HG02938 (cell line): Measurements from ENCODE around the gene ELFN1.

ENCODE experiments used
- ATAC-seq: cut with Tn5 transposase; IDR thresholded peaks from one replicate; pipeline ENCODE4 v1.9.1; 2021; ENCODE audit warnings: mild to moderate bottlenecking, moderate library complexity; ENCODE audit not compliant: unreplicated experiment

ELFN1 gene

GRCh38 chr7:1662767-1663166, 7.3 kb upstream of the ELFN1 start:
- ATAC-seq, result no peak

DNA sequence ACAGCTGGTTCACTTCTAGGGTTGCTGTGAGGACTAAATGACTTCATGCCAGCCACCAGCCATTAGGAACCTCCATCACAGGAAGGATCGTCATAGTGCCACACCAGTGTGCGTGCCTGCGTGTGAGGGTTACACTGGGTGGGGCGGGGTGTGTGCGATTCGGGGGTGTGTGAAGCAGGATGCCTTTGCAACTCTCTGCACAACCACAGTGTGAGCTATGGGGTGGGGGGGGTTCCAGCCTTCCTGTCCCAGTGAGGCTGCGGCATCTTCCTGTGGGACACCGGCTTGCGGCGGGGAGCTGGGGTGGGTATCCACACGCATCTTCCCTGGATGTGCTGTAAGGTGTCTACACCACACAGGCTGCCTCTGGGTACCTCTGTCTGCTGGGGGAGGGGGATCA, 6.9 kb upstream of the ELFN1 start:
- no peak for ATAC-seq

- ATAC-seq, result no peak
Measured at GRCh38 chr7:1663857-1664651, 6.0 kb upstream of the ELFN1 start.

- no peak for ATAC-seq
Measured at GRCh38 chr7:1664711-1665548, 5.1 kb upstream of the ELFN1 start.

- no peak for ATAC-seq
Measured at GRCh38 chr7:1665549-1666316, 4.3 kb upstream of the ELFN1 start.

DNA sequence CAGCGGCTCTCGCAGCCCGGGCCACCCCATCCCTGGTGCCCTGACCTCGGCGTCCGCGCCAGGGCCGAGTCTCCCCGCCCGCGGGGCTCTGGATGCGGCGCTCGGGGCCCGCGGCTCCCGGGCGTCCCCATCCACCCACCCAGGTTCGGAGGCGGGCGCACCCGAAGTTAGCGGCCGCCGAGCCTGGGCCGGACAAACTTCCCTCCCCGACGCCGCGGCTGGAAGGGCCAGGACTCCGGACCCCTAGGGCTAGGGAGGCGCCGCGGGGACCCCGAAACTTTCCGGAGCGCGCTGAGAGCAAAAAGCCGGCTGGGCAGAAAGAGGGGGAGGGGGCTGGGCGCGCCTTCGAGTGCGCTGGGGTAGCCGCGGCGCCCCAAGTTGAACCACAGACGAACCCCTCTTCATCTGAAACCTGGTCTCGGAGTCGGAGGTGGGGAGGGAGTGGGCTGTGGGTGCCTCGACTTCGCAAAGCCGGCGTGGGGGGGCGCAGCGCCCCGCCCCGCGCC, 3.7 kb upstream of the ELFN1 start:
- ATAC-seq, result no peak

DNA sequence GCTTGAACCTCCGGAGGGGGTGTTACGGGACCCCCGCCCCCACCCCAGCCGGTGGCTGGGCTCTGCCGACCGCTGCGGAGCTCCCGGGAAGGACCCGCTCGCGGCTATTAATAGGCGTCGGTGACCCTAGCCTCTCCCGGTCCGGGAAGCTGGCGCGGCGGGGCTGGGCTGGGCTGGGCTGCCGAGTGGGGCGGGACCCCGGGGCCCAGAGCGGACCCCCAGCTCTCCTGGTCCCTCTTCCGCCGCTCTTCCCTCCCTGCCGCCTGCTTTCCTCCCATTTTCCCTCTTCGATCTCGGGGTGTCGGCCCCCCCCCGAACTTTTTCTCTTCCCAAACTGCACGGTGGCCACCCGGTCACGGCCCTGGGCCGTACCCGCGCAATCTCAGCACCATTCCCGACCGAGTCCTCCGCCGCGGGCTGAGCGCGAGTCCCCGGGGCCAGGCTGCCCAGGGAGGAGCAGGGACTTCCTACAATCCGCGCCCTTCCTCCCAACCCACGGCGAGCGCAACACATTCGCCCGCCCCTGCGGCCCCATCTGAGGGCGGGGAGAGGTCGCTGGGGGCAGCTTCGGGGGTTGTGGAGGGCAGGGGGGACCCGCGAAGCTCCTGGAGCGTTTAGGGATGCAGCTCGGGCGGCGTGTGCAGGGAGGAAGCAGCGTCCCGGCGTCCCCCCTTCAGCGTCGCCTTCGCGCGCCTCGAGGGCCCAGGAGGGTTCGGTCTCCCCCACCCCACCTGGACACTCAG, 3.1 kb upstream of the ELFN1 start:
- ATAC-seq, result no peak

- no peak for ATAC-seq
Measured at GRCh38 chr7:1667566-1668395, 2.3 kb upstream of the ELFN1 start.

DNA sequence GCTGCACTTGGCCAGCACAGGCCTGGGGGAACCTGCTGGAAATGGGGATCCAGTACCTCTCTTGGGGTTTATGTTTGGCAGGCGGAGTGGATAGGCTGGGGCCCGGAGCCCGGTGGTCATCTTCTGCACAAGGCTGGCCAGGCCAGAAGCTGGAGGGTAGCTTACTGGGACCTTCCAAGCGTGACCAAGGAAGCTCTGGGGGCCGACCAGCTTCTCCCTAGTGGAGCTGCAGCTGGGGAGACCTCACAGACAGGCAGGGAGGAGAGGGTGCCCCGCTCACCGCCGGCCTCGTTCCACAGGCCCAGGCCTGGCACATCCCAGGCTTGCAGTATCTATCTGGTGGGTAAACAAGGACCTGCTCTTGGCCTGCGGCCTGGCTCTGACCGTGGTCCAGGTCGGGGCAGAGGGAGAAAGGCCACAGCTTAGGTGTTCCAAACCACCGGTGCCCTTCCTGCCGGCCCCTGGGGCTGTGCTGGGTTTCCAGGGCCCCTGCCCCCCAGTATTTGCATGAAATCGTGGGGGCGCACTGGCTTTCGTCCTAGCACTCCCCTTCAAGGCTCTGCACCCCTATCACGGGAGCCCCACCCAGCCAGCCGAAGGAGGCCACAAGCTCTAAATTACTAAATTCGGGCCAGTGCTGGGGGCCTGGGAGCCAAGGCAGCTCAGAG, 1.5 kb upstream of the ELFN1 start:
- ATAC-seq, result no peak

- ATAC-seq, result no peak
Measured at GRCh38 chr7:1669064-1669951, 769 bp upstream of the ELFN1 start.

DNA sequence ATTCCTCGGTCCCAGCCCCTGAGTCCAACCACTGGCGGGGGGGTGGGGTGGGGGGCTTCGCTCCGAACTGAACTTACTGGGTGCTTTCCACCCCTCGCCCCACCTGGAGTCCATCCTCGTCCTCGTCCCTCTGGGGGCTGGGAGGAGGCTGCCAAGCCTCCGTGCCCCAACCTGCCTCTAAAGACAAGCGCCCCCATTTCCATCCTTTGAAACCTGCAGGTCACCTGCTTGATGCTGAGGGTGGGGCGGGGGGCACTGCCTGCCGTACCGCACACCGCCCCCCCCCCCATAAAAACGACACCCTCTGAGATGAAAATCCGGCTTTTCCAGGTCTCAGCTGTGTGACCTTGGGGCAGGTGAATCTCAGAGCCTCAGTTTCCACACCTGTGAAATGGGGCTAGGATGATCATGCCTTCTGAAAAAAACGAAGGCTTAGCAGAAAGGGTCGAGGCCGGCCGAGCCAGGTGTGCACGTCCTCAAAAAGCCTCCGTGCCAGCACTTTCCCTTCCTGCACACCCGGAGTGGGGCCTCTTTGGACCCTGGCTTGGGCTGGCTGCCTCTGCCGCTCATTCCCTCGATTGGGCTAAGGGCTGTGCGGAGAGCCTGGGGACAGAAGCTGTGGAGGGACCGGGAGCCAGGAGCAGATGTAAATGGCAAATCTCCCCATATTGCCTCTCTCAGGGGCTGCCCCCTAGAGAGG, 967 bp downstream of the ELFN1 start:
- no peak for ATAC-seq

DNA sequence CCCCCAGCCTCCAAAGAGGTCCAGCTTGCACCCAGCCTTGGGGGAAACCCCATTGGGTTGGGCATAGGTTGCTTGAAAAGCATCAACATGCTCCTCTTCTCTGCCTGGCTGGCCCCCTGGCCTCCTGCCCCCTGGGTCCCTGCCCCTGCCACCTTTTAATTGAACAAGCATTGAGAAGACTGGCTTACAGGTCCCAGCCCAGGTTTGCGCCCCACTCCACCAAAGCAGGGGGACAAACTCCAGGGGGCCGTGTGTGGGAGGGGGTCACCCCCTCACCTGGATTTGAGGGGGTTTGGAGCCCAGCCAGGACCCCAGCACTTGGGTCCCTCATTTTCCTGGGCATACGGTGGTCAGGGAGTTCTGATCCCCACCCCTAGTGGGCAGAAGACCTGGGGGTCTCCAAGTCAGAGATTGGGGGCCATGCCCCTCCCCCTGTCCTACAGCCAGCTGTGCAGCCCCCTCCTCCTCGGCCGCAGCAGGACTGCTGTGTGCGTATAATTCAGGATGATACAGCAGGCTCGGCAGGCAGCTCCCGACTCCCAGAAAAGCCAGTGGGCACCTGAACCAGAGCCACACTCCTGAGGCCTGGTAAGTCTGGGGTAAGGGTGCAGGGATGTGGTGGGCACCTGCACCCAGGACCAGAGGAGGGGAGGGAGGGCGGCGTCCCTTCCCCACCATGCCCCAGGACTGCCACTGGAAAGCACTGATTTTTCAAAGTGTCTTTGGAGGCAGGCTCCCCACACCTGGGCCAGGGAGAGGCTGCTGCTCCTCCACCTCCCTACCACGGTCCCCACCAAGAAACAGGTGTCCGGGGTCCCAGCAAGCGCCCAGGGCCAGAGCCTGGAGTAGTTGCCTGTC, 1.7 kb downstream of the ELFN1 start:
- ATAC-seq, result no peak

DNA sequence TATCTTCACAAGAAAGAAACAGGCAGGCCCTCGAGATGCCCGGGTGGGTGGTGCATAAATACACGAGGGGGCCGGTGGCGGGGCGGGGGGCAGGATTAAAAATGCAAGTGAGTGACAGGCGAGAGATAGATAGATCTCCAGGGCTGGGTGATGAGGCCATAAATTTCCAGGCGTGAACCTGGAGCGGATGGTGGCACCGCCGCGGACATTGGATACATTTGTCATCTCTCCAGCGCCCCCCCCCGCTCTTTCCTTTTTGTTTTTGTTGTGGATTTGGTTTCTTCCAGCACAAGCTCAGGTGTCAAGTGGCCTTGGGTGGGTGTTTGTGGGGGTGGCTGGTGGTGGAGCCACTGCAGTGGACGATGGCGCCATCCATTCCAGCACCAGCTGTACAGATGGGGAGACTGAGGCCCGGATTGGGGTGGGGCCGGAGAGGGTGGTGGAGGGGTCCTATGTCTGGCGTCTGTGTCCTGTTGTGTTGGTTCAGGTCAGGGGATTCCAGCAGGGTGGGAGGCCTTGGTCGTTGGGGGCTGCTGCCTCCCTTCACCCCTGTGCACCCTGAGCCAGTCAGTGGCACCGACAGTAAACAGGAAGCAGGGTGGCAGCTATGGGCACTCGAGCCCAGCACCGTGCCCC, 2.9 kb downstream of the ELFN1 start:
- no peak for ATAC-seq

GRCh38 chr7:1673581-1674118, 3.6 kb downstream of the ELFN1 start:
- no peak for ATAC-seq

DNA sequence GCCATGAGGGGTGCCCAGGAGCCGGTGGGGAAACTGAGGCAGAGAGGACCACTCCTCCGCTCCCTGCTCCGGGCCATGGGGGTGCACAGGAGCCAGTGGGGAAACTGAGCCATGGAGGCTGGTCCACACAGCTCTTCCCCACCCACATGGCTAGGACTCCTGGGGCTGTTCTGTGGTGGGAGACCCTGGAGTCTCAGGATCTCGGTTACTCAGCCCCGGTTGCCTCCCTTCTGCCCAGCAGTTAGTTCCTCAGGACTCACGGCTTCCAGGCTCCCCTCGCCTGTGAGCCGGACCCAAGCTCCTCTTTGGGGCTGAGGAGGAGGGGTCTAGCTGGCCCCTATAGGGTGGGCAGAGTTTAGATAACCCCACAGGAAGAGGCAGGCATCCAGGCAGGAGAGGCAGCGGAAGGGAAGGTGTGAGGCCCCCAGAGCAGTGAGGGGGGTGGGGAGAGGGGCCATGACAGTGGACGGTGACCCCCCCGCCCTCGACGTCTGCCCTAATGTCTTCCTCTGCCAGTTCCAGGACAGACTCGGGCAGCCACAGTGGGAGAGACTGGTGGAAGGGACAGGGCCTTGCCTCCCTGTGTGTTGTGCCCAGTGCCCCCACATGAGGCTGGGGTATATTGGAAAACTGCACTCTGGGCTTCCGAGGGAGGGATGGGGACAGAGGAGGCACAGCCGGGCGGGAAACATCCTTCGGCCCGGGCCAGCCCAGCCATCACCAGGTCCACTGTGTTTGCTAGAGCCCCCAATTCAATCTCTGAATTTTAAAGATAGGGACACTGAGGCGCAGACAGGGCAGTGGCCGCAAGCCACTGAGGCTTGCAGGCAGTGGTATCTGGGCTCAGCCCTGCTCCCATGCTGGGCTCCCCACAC, 4.3 kb downstream of the ELFN1 start:
- no peak for ATAC-seq
